ENCODE measurements around the gene TMEM61. TPM values are rescaled to one million over a fixed set of nuclear protein-coding genes. Genes with fewer than 3 reads are reported as not detected.

The TMEM61 gene
- total and polyA plus RNA-seq, 2 of the 8 experiments (the other 6 are each of a cell fraction or from before 2014, with no cell fraction given) = 0.54 to 1.4 TPM

- no peak for TF ChIP-seq CHD7 (IDR thresholded peaks at IDR 0.05; ENCODE audit: insufficient replicate concordance, low read length)
- TF ChIP-seq CEBPB (IDR thresholded peaks at IDR 0.05; ENCODE audit: low read depth, low read length) = no peak
- TF ChIP-seq RNF2 (IDR thresholded peaks at IDR 0.05; ENCODE audit: borderline replicate concordance, low read depth, low read length, missing control alignments, poor library complexity, severe bottlenecking) = no peak
- TF ChIP-seq MAX (IDR thresholded peaks at IDR 0.05) = no peak
- TF ChIP-seq BRCA1 (IDR thresholded peaks at IDR 0.05; ENCODE audit: low read depth, low read length) = no peak
- TF ChIP-seq POLR2A (IDR thresholded peaks at IDR 0.05; ENCODE audit: control extremely low read depth in 1 of 2, low read depth in 2 of 2, low read length in 2 of 2) = no peak
Observed at GRCh38 chr1:54975356-54976108, 4.9 kb upstream of the TMEM61 start (continued).

Measured in H1 (cell line).